ENCODE measurements around the gene GFI1B.
"Not testable (repeated sequence)": the region's sequence is repeated elsewhere in the genome, so short reads cannot be mapped to it uniquely, and the experiment has no call there.

- not testable (repeated sequence) for TF ChIP-seq CTCF, POLR2A (IDR thresholded peaks at IDR 0.05)
Measured at GRCh38 chr9:132998221-132998620, 19.7 kb downstream of the GFI1B start.
